BLaER1 treated with 17β-estradiol and CSF1 and Interleukin-3, amounts not matched to agents 10 nM and 100 nM (cell line): Measurements from ENCODE around the gene RPS29.
A peak's percentile ranks its signal among the peaks of the same experiment; 100 is the strongest.

ENCODE experiments used
- H3K27ac ChIP-seq, 11 experiments: shearing (Covaris generic); formaldehyde crosslinking; 2 replicates each; pipeline ENCODE4 v1.8.1; 2022
- H3K27me3 ChIP-seq, 11 experiments: shearing (Covaris generic); formaldehyde crosslinking; 2 replicates each; pipeline ENCODE4 v1.8.1; 2022
- H3K36me3 ChIP-seq, 11 experiments: shearing (Covaris generic); formaldehyde crosslinking; 2 replicates each; pipeline ENCODE4 v1.8.1; 2022
- H3K4me1 ChIP-seq, 10 experiments: shearing (Covaris generic); formaldehyde crosslinking; 2 replicates each; pipeline ENCODE4 v1.8.1; 2022
- H3K4me2 ChIP-seq, 11 experiments: shearing (Covaris generic); formaldehyde crosslinking; 2 replicates each; pipeline ENCODE4 v1.8.1; 2022
- H3K4me3 ChIP-seq, 10 experiments: shearing (Covaris generic); formaldehyde crosslinking; 2 replicates each; pipeline ENCODE4 v1.8.1; 2022
- H3K9ac ChIP-seq, 11 experiments: shearing (Covaris generic); formaldehyde crosslinking; 2 replicates each; pipeline ENCODE4 v1.8.1; 2022
- H3K9me3 ChIP-seq, 11 experiments: shearing (Covaris generic); formaldehyde crosslinking; replicated peaks in 1 of 11; 2 replicates each; pipeline ENCODE4 v1.8.1; 2022
- H4K20me1 ChIP-seq, 11 experiments: shearing (Covaris generic); formaldehyde crosslinking; 2 replicates each; pipeline ENCODE4 v1.8.1; 2022
- Cebpa-rat ChIP-seq, 11 experiments: shearing (Covaris generic); IDR thresholded peaks; 2 replicates each; pipeline ENCODE4 v1.8.1; 2022

RPS29 gene

GRCh38 chr14:49585803-49586672 lies at the start of gene RPS29:
RPS29 (minus strand) TSS chr14:49586380; CDS start chr14:49586346, 34 bp downstream.
- Histone ChIP-seq H3K4me1 (peaks cover 14 to 51% (median 29%) of the 10 kb centered on the region in 10 experiments), H3K27me3 (no peaks in the 10 kb centered on the region), H3K9ac (peak within 1 kb of the TSS; percentile 97 to 100 (median 98)), H3K4me2 (peak within 1 kb of the TSS; percentile 86 to 98 (median 93)), H3K36me3 (peaks cover 38 to 45% (median 44%) of the 10 kb centered on the region in 11 experiments), H3K4me3 (peak within 1 kb of the TSS; percentile 78 to 93 (median 88)), H3K27ac (peak within 1 kb of the TSS; percentile 91 to 100 (median 98)), H4K20me1 (peaks cover 43 to 50% (median 46%) of the 10 kb centered on the region in 11 experiments), H3K9me3 (no peaks in the 10 kb centered on the region)
- TF ChIP-seq Cebpa-rat (IDR thresholded peaks at IDR 0.05) = no peak

- Histone ChIP-seq H3K36me3 (peaks cover 29 to 50% (median 37%) of the 10 kb centered on the region in 11 experiments), H3K9ac (peak within 1 kb of the TSS; percentile 90 to 97 (median 96)), H3K27ac (peak within 1 kb of the TSS; percentile 90 to 97 (median 96)), H3K4me3 (peak within 1 kb of the TSS; percentile 77 to 99 (median 94)), H3K4me1 (peaks cover 30 to 56% (median 41%) of the 10 kb centered on the region in 10 experiments), H3K4me2 (peak within 1 kb of the TSS; percentile 76 to 95 (median 89)), H4K20me1 (peaks cover 23 to 75% (median 56%) of the 10 kb centered on the region in 11 experiments; a peak in 20 of 22 replicates), H3K9me3 (no peaks in the 10 kb centered on the region), H3K27me3 (no peaks in the 10 kb centered on the region)
- TF ChIP-seq Cebpa-rat (IDR thresholded peaks at IDR 0.05) = no peak
Observed at GRCh38 chr14:49634547-49635334, 48.6 kb upstream of the RPS29 start, which contains the start of gene DNAAF2. DNAAF2 (minus strand) TSS chr14:49635244; CDS start chr14:49635149, 95 bp downstream.

GRCh38 chr14:49633640-49634546 lies 47.7 kb upstream of the RPS29 start:
- Histone ChIP-seq H3K4me1 (peaks cover 39 to 64% (median 50%) of the 10 kb centered on the region in 10 experiments), H3K36me3 (peaks cover 24 to 50% (median 30%) of the 10 kb centered on the region in 11 experiments), H3K4me2 (peak overlapping the region; percentile 76 to 95 (median 89)), H4K20me1 (peaks cover 27 to 75% (median 60%) of the 10 kb centered on the region in 11 experiments; a peak in 21 of 22 replicates), H3K9ac (peak overlapping the region; percentile 90 to 97 (median 96)), H3K4me3 (peak overlapping the region; percentile 77 to 99 (median 94)), H3K27me3 (no peaks in the 10 kb centered on the region), H3K9me3 (no peaks in the 10 kb centered on the region), H3K27ac (peak overlapping the region; percentile 90 to 97 (median 96))
- TF ChIP-seq Cebpa-rat (IDR thresholded peaks at IDR 0.05) = no peak

- Histone ChIP-seq H3K27ac (peak overlapping the region in 1 of 11 experiments; percentile 8; a peak in 1 of 22 replicates), H3K4me2 (peak overlapping the region; percentile 71 to 99 (median 98)), H3K27me3 (no peaks in the 10 kb centered on the region), H3K9ac (peak overlapping the region in 10 of 11 experiments; percentile 18 to 98 (median 94); a peak in 14 of 22 replicates), H3K4me1 (peaks cover 32 to 55% (median 42%) of the 10 kb centered on the region in 10 experiments), H3K9me3 (no peaks in the 10 kb centered on the region), H4K20me1 (peaks cover 63 to 91% (median 83%) of the 10 kb centered on the region in 11 experiments), H3K4me3 (peak overlapping the region in 9 of 10 experiments; percentile 73 to 94 (median 85); a peak in 11 of 20 replicates), H3K36me3 (peaks cover 14 to 71% (median 45%) of the 10 kb centered on the region in 11 experiments; a peak in 21 of 22 replicates)
- TF ChIP-seq Cebpa-rat (IDR thresholded peaks at IDR 0.05) = no peak
Observed at GRCh38 chr14:49623941-49624839, 38.0 kb upstream of the RPS29 start.

GRCh38 chr14:49623387-49623786 lies 37.2 kb upstream of the RPS29 start:
- no peak for TF ChIP-seq Cebpa-rat (IDR thresholded peaks at IDR 0.05)
- Histone ChIP-seq H3K4me3 (peak overlapping the region; percentile 73 to 94 (median 86); a peak in 16 of 20 replicates), H3K27me3 (no peaks in the 10 kb centered on the region), H3K4me1 (peaks cover 33 to 55% (median 44%) of the 10 kb centered on the region in 10 experiments), H3K9me3 (no peaks in the 10 kb centered on the region), H3K9ac (peak overlapping the region; percentile 18 to 98 (median 95); a peak in 18 of 22 replicates), H3K36me3 (peaks cover 20 to 71% (median 51%) of the 10 kb centered on the region in 11 experiments; a peak in 21 of 22 replicates), H3K4me2 (peak overlapping the region; percentile 71 to 99 (median 98)), H3K27ac (0 out of 22 replicates have a peak overlapping the region, but pooled peaks of 2 of the 11 experiments have one; percentile 2 to 8), H4K20me1 (peaks cover 63 to 91% (median 83%) of the 10 kb centered on the region in 11 experiments)

GRCh38 chr14:49622022-49622607 lies 35.9 kb upstream of the RPS29 start:
- Histone ChIP-seq H3K4me2 (peak overlapping the region; percentile 97 to 99 (median 98)), H4K20me1 (peaks cover 76 to 91% (median 85%) of the 10 kb centered on the region in 11 experiments), H3K36me3 (peaks cover 33 to 73% (median 59%) of the 10 kb centered on the region in 11 experiments), H3K9ac (peak overlapping the region; percentile 90 to 98 (median 95)), H3K4me3 (peak overlapping the region; percentile 73 to 94 (median 86)), H3K27me3 (no peaks in the 10 kb centered on the region), H3K9me3 (no peaks in the 10 kb centered on the region), H3K4me1 (peaks cover 41 to 61% (median 56%) of the 10 kb centered on the region in 10 experiments), H3K27ac (peak overlapping the region in 10 of 11 experiments; percentile 92 to 98 (median 96); a peak in 13 of 22 replicates)
- TF ChIP-seq Cebpa-rat (IDR thresholded peaks at IDR 0.05) = no peak
